Astrocyte (in vitro differentiated cells and primary cell): ENCODE measurements around the gene GALNT17. TPM values are rescaled to one million over a fixed set of nuclear protein-coding genes. Genes with fewer than 3 reads are reported as not detected.

Experiments used
- DNase-seq: peaks from one replicate; pipeline ENCODE4 v3.0.0-alpha.2; 2010; ENCODE audit warnings: low read depth
- FAIRE-seq: peaks from 2 replicates; lab custom pipeline; 2011; peaks lifted over from hg19 to GRCh38; lab: Jason Lieb, UNC
- H2AFZ ChIP-seq: 2 replicates; pipeline ENCODE4 v1.6.0; 2012; ENCODE audit warnings: low read depth, low read length, inconsistent platforms
- H3K27ac ChIP-seq: 2 replicates; pipeline ENCODE4 v1.5.1; 2011; ENCODE audit warnings: low read depth, low read length, inconsistent platforms
- H3K27me3 ChIP-seq: 2 replicates; pipeline ENCODE4 v1.6.0; 2011; ENCODE audit warnings: low read length, inconsistent platforms; ENCODE audit not compliant: insufficient read depth
- H3K36me3 ChIP-seq: 2 replicates; pipeline ENCODE4 v1.5.1; 2011; ENCODE audit warnings: low read length, inconsistent platforms; ENCODE audit not compliant: insufficient read depth
- H3K4me1 ChIP-seq: 2 replicates; pipeline ENCODE4 v1.5.1; 2011; ENCODE audit warnings: low read length, inconsistent platforms; ENCODE audit not compliant: insufficient read depth
- H3K4me2 ChIP-seq: 2 replicates; pipeline ENCODE4 v1.6.0; 2012; ENCODE audit warnings: low read length, inconsistent platforms
- H3K4me3 ChIP-seq: 2 replicates; pipeline ENCODE4 v1.5.1; 2011; ENCODE audit warnings: low read depth, mild to moderate bottlenecking, low read length, inconsistent platforms; ENCODE audit not compliant: insufficient read depth
- H3K79me2 ChIP-seq: 2 replicates; pipeline ENCODE4 v1.6.0; 2012; ENCODE audit warnings: mild to moderate bottlenecking, low read length, inconsistent platforms; ENCODE audit not compliant: insufficient read depth
- H3K9ac ChIP-seq: 2 replicates; pipeline ENCODE4 v1.6.0; 2012; ENCODE audit warnings: mild to moderate bottlenecking, low read length, inconsistent platforms
- H3K9me3 ChIP-seq: 2 replicates; pipeline ENCODE4 v1.5.1; 2012; ENCODE audit warnings: low read depth, mild to moderate bottlenecking, low read length, inconsistent platforms; ENCODE audit not compliant: insufficient read depth
- H4K20me1 ChIP-seq: 2 replicates; pipeline ENCODE4 v1.6.0; 2012; ENCODE audit warnings: low read length, inconsistent platforms; ENCODE audit not compliant: insufficient read depth
- H3K27ac Mint-ChIP-seq: one replicate; pipeline ENCODE4 v1.8.0; 2021; ENCODE audit warnings: mild to moderate bottlenecking, mixed read lengths; ENCODE audit not compliant: unreplicated experiment
- H3K27me3 Mint-ChIP-seq: one replicate; pipeline ENCODE4 v1.8.0; 2021; ENCODE audit warnings: low read depth, mixed read lengths; ENCODE audit not compliant: unreplicated experiment
- H3K36me3 Mint-ChIP-seq: one replicate; pipeline ENCODE4 v1.8.0; 2021; ENCODE audit warnings: low read depth, mixed read lengths; ENCODE audit not compliant: unreplicated experiment
- H3K4me1 Mint-ChIP-seq: one replicate; pipeline ENCODE4 v1.8.0; 2021; ENCODE audit warnings: low read depth, mixed read lengths; ENCODE audit not compliant: unreplicated experiment
- H3K4me3 Mint-ChIP-seq: one replicate; pipeline ENCODE4 v1.8.0; 2021; ENCODE audit warnings: mild to moderate bottlenecking, moderate library complexity, mixed read lengths; ENCODE audit not compliant: unreplicated experiment
- H3K9me3 Mint-ChIP-seq: one replicate; pipeline ENCODE4 v1.8.0; 2021; ENCODE audit warnings: mild to moderate bottlenecking, mixed read lengths; ENCODE audit not compliant: unreplicated experiment
- EZH2 ChIP-seq: IDR thresholded peaks from 2 replicates; pipeline ENCODE4 v1.6.1; 2012; ENCODE audit warnings: mild to moderate bottlenecking, low read length, inconsistent platforms; ENCODE audit not compliant: insufficient read depth
- total RNA-seq: library from RNA; stranded (reverse); gene quantifications from 2 replicates; pipeline ENCODE4 v1.2.1, GENCODE V29; 2021
- TF ChIP-seq, protein P1 (sequence below): IDR thresholded peaks from 2 replicates; pipeline ENCODE4 v1.5.1; 2011; ENCODE audit warnings: low read depth, mild to moderate bottlenecking, inconsistent platforms, low read length, moderate library complexity; ENCODE audit not compliant: insufficient read depth

GALNT17 gene
- total RNA-seq, 1 donor from 2014 or later = 7.8 TPM

DNA sequence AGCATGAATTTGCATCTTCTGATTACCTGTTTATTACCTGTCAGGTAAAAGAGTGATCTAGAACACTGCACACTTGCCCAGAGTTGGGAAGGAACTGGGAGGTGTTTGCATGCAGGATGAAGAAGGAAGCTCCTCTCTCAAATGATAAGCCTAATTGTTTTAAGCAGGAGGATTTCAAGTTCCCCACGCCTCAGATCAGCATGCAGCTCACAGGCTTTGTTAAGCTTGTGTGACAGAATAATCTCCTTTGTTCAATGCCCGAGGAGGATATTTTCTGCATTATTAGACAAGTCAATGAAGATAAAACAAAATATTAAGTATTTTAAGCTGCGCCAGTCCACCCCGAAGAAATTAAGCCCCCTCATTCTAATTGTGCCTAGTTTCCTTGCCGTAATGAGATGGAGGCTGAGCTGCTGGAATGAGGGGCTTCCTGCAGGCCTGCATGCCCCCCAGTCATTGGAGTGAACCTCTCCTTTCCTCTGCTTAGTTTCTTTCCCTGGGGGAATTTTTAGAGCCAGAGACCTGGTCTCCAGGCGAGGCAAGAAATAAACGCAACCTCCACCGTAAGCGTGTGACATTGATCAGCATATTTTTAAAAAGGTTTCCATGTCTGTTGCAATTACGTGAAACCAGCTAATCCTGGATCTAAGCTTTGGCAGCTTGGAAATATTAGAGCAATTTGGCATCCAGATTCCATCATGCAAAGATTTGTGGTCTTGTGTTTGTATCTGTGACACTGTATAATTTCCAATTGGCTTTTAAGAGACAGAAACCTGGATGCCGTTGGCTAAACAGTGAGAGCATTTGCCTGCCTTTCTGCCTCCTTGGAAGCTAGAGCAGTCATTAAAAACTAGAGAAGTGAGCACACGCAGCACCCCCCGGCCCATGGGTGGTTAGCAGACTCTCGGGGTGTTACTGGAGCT lies 376.0 kb downstream of the GALNT17 start:
- Mint-ChIP-seq H3K36me3 (peaks cover under 1% of the 10 kb centered on the region), H3K4me1 (no peaks in the 10 kb centered on the region), H3K9me3 (no peaks in the 10 kb centered on the region), H3K27me3 (peaks cover 8% of the 10 kb centered on the region), H3K27ac (no peak overlapping the region), H3K4me3 (no peak overlapping the region)
- Histone ChIP-seq H3K9ac (no peak overlapping the region), H3K4me2 (no peak overlapping the region), H3K4me3 (no peak overlapping the region), H3K27ac (no peak overlapping the region), H3K36me3 (no peaks in the 10 kb centered on the region), H3K4me1 (no peaks in the 10 kb centered on the region), H2AFZ (no peak overlapping the region), H3K27me3 (no peaks in the 10 kb centered on the region), H3K79me2 (no peaks in the 10 kb centered on the region), H3K9me3 (no peaks in the 10 kb centered on the region), H4K20me1 (no peaks in the 10 kb centered on the region)
- no peak for DNase-seq
- TF ChIP-seq EZH2 = no peak
- TF ChIP-seq, protein P1, sequence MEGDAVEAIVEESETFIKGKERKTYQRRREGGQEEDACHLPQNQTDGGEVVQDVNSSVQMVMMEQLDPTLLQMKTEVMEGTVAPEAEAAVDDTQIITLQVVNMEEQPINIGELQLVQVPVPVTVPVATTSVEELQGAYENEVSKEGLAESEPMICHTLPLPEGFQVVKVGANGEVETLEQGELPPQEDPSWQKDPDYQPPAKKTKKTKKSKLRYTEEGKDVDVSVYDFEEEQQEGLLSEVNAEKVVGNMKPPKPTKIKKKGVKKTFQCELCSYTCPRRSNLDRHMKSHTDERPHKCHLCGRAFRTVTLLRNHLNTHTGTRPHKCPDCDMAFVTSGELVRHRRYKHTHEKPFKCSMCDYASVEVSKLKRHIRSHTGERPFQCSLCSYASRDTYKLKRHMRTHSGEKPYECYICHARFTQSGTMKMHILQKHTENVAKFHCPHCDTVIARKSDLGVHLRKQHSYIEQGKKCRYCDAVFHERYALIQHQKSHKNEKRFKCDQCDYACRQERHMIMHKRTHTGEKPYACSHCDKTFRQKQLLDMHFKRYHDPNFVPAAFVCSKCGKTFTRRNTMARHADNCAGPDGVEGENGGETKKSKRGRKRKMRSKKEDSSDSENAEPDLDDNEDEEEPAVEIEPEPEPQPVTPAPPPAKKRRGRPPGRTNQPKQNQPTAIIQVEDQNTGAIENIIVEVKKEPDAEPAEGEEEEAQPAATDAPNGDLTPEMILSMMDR = no peak
- no peak for FAIRE-seq

DNA sequence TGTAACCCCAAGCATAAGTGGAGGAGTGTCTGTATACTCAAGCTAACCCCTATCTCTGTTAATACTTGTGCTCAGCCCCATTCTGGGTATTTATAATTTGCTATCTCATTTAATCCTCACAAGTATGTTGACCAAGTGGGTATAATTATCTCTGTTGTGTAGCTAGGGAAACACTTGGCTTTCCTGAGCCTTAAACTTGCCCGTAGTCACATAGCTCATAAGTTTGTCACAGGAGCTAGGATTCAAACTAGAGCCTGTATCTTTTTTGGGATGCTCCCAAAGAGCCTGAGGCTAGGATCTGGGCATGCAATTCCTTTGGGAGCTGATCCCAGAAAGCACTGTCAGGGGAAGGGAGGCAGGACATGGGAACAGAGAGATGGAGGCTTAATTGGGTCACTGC lies 377.4 kb downstream of the GALNT17 start:
- Histone ChIP-seq H3K4me1 (no peaks in the 10 kb centered on the region), H3K27ac (no peak overlapping the region), H3K9ac (no peak overlapping the region), H2AFZ (no peak overlapping the region), H4K20me1 (no peaks in the 10 kb centered on the region), H3K4me3 (no peak overlapping the region), H3K36me3 (no peaks in the 10 kb centered on the region), H3K4me2 (no peak overlapping the region), H3K27me3 (no peaks in the 10 kb centered on the region), H3K79me2 (no peaks in the 10 kb centered on the region), H3K9me3 (no peaks in the 10 kb centered on the region)
- no peaks in the 10 kb centered on the region for H3K9me3 Mint-ChIP-seq
- no peak overlapping the region for H3K27ac Mint-ChIP-seq
- peaks cover 8% of the 10 kb centered on the region for H3K27me3 Mint-ChIP-seq
- no peak for TF ChIP-seq EZH2
- TF ChIP-seq, protein P1 = no peak
- H3K4me3 Mint-ChIP-seq = no peak overlapping the region
- H3K4me1 Mint-ChIP-seq = no peaks in the 10 kb centered on the region
- FAIRE-seq = no peak
- DNase-seq = no peak
- H3K36me3 Mint-ChIP-seq = peaks cover 2% of the 10 kb centered on the region

- no peak overlapping the region for H3K4me3 ChIP-seq
- no peaks in the 10 kb centered on the region for H3K36me3 ChIP-seq
- FAIRE-seq (no peak), DNase-seq (no peak)
- H3K4me2 ChIP-seq = no peak overlapping the region
- no peak overlapping the region for H2AFZ ChIP-seq
- Mint-ChIP-seq H3K36me3 (peaks cover 4% of the 10 kb centered on the region), H3K9me3 (peaks cover 11% of the 10 kb centered on the region), H3K4me3 (no peak overlapping the region), H3K27me3 (peaks cover 14% of the 10 kb centered on the region), H3K27ac (no peak overlapping the region), H3K4me1 (no peaks in the 10 kb centered on the region)
- no peaks in the 10 kb centered on the region for H3K79me2 ChIP-seq
- no peaks in the 10 kb centered on the region for H4K20me1 ChIP-seq
- H3K4me1 ChIP-seq = no peaks in the 10 kb centered on the region
- H3K9ac ChIP-seq = no peak overlapping the region
- peaks cover 3% of the 10 kb centered on the region for H3K9me3 ChIP-seq
- no peak overlapping the region for H3K27ac ChIP-seq
- no peaks in the 10 kb centered on the region for H3K27me3 ChIP-seq
- no peak for TF ChIP-seq EZH2
- TF ChIP-seq, protein P1 = peak; percentile 6
These were observed 379.4 kb downstream of the GALNT17 start for GRCh38 chr7:71511361-71511807.
